Lung (tissue), 10 donors: ENCODE results near the gene PARG. TPM values are rescaled to one million over a fixed set of nuclear protein-coding genes. Genes with fewer than 3 reads are reported as not detected.
"Not testable (repeated sequence)": the region's sequence is repeated elsewhere in the genome, so short reads cannot be mapped to it uniquely, and the experiment has no call there.

Experiments used
- ATAC-seq: fragments of 200-7000 bp; cut with Tn5 transposase; one replicate; pipeline ENCODE4 v1.9.1; 2020; ENCODE audit warnings: moderate number of reproducible peaks; ENCODE audit not compliant: insufficient read depth, low FRiP score
- DNase-seq, 3 donors: peaks; one replicate each; pipeline ENCODE4 v3.0.0-alpha.2; 2013 to 2017
- H3K27ac ChIP-seq, 2 donors: one replicate each; pipeline ENCODE4 v1.5.1; 2013; ENCODE audit warnings: mild to moderate bottlenecking in 2 of 2, moderate library complexity in 2 of 2, control low read depth in 1 of 2, inconsistent platforms in 1 of 2, low read depth in 1 of 2, low read length in 1 of 2
- H3K27me3 ChIP-seq, 3 donors: one replicate each; pipeline ENCODE4 v1.5.1; 2013; ENCODE audit warnings: low read length in 2 of 3; ENCODE audit not compliant: control insufficient read depth in 3 of 3, insufficient read depth in 3 of 3
- H3K36me3 ChIP-seq, 4 donors: one replicate each; pipeline ENCODE4 v1.5.1; 2013; ENCODE audit warnings: low read length in 4 of 4, mild to moderate bottlenecking in 1 of 4, moderate library complexity in 1 of 4; ENCODE audit not compliant: control insufficient read depth in 4 of 4, insufficient read depth in 4 of 4
- H3K4me1 ChIP-seq, 5 donors: one replicate each; pipeline ENCODE4 v1.5.1; 2013; ENCODE audit warnings: low read length in 5 of 5, mild to moderate bottlenecking in 2 of 5, moderate library complexity in 1 of 5; ENCODE audit not compliant: control insufficient read depth in 5 of 5, insufficient read depth in 5 of 5
- H3K4me3 ChIP-seq: one replicate; pipeline ENCODE4 v1.5.1; 2013; ENCODE audit warnings: mild to moderate bottlenecking, control low read depth, moderate library complexity
- H3K9ac ChIP-seq, 2 donors: one replicate each; pipeline ENCODE4 v1.5.1; 2013; ENCODE audit warnings: low read length in 2 of 2, control low read depth in 1 of 2; ENCODE audit not compliant: insufficient read depth in 1 of 2
- H3K9me3 ChIP-seq, 4 donors: one replicate each; pipeline ENCODE4 v1.5.1; 2013; ENCODE audit warnings: low read length in 3 of 4, mild to moderate bottlenecking in 1 of 4, moderate library complexity in 1 of 4; ENCODE audit not compliant: control insufficient read depth in 4 of 4, insufficient read depth in 3 of 4
- WGBS, 2 donors: extraction: QIAGEN DNeasy Blood & Tissue Kit; methylation state at CpG; one replicate each; pipeline ENCODE4 v1.1.7; 2013; 5-methylcytosine and 5-hydroxymethylcytosine counted together
- polyA plus RNA-seq, 2 donors: library from polyadenylated mRNA; stranded (reverse); fragments of 200-250 nt; gene quantifications; one replicate each; pipeline ENCODE4 v1.2.1, GENCODE V29; 2013
- total RNA-seq, 2 donors: library from RNA; depleted of rRNA in 1 of 2; stranded (reverse); fragments of >200 nt in 1 of 2; gene quantifications; one replicate each; pipeline ENCODE4 v1.2.1, GENCODE V29; 2014 to 2021
- donor health status: Bipolar disorder and iron deficiency.
- donor health status: healthy.
- donor health status: DM: yes; HTN: yes; CAD: no.

Gene PARG
- total and polyA plus RNA-seq, 4 donors, result 4.9 to 55.7 (median 17.2) TPM

DNA sequence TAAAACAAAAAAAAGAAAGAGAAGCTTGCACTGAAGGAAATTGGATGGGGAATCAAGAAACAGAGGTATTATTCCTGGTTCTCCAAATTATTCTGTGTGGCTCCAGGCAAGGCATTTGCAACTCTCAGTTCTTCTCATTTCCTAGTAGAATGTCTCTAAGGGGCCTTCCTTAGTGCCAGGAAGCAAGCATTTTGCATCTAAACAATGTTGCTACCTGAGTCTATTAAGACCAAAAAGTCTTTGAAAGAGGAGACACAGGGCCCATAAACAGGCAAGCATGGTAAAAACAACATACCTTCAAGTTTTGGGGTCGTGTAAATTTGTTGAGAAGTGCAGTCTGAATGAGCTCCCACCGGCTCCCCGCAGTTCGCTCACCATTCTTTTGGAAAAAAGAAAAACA is 19.8 kb downstream of the PARG start:
- not testable (repeated sequence) for H3K9me3 ChIP-seq, DNase-seq, H3K36me3 ChIP-seq, H3K27me3 ChIP-seq, H3K27ac ChIP-seq, ATAC-seq, H3K9ac ChIP-seq, H3K4me1 ChIP-seq, H3K4me3 ChIP-seq
- WGBS, 2 donors, result 84 to 87% methylated on average over 4 of the region's 4 CpGs

- DNase-seq, H3K9ac ChIP-seq, H3K9me3 ChIP-seq, H3K4me1 ChIP-seq, H3K27me3 ChIP-seq, H3K27ac ChIP-seq, H3K36me3 ChIP-seq, ATAC-seq, H3K4me3 ChIP-seq: not testable (repeated sequence)
Observed at GRCh38 chr10:49917927-49918326, 23.9 kb downstream of the PARG start.

- H3K27me3 ChIP-seq, ATAC-seq, H3K9me3 ChIP-seq, H3K9ac ChIP-seq, DNase-seq, H3K27ac ChIP-seq, H3K36me3 ChIP-seq, H3K4me1 ChIP-seq, H3K4me3 ChIP-seq: not testable (repeated sequence)
Observed at GRCh38 chr10:49916451-49916850, 25.4 kb downstream of the PARG start.

DNA sequence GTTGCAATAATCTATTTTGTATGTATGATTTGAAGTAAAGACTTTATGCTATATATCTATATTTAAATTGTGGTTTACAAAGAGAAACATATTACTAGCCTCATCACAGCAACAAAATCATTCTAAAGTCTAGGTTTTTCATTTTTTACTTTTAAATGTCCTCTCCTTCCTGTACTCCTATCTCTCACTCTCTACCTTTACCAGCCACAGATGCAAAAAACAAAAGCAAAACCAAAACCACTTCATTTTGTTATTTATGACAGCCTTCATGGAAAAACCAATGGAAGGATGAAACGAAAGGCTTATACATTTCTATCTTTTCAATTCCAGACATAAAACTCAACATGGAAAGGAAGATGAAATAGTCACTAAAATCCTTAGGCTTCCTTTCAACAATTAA is 31.5 kb downstream of the PARG start:
- not testable (repeated sequence) for H3K4me1 ChIP-seq, H3K27ac ChIP-seq, H3K36me3 ChIP-seq, ATAC-seq, H3K9ac ChIP-seq, H3K9me3 ChIP-seq, DNase-seq, H3K4me3 ChIP-seq, H3K27me3 ChIP-seq
- no CpG with 5 or more reads among the region's 1 CpG for WGBS, 2 donors

DNA sequence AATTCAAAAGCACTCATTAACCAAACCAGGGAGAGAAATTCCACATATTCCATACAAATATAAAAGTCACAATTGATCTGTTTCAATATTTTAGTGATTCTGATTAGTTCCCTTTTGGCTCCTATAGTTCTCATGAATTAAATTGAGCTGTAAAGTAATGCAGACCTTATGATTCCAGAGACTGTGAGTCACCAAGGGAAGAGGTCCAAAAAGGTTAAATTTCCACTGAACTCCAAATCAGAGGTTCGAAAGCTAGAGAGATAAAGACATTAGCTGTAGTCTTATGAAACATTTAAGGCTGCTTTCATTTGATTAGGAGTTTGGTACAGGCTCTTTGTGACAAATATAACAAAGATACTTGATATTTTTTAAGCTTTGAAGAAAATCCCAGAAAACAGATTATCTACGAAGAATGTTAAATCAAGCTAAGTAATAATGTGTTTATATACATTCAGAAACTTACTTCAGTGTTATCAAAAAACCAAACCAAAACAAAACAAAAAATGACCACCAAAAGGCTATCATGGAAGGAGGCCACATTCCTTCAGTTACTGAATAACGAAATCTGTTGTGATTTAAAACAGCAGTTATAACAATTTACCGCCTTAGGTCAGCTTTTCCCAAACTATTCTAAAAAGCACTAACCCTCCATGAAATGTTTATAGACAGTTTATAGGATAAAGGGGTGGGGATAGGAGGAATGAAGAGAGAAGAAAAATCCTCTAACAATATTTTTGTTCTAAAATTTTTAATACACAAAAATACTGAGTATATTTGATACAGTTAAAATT is 33.3 kb downstream of the PARG start:
- DNase-seq, result peak in 1 of 3 donors; percentile 2
- WGBS, 2 donors, result 85 to 93% methylated on average over 4 of the region's 4 CpGs
- not testable (repeated sequence) for H3K36me3 ChIP-seq, H3K27ac ChIP-seq, H3K9me3 ChIP-seq, H3K9ac ChIP-seq, H3K4me1 ChIP-seq, ATAC-seq, H3K27me3 ChIP-seq, H3K4me3 ChIP-seq

DNA sequence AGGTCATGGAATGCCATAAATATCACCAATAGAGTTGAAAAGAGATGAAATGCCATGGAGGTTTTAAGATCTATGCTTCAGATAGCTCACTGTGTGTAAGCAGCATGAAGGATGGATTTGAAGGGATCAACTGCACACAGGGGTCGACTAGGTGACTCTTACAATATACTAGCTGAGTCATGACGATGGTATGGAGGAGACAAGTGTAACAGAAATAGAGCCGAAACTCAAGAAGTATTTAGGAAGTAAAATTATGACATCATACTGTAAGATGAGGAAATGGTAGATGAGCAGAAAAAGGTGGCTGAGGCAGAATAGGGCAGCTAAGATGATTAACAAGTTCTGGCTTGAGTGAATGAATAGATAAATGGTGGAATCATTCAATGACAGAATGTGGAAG is 38.0 kb downstream of the PARG start:
- H3K36me3 ChIP-seq, H3K9ac ChIP-seq, DNase-seq, ATAC-seq, H3K4me1 ChIP-seq, H3K27me3 ChIP-seq, H3K4me3 ChIP-seq, H3K9me3 ChIP-seq, H3K27ac ChIP-seq: not testable (repeated sequence)
- 66 to 89% methylated on average over 3 of the region's 3 CpGs for WGBS, 2 donors

GRCh38 chr10:49900406-49900805 is 41.4 kb downstream of the PARG start:
- WGBS, 2 donors, result 73 to 87% methylated on average over 2 of the region's 3 CpGs
- not testable (repeated sequence) for H3K4me3 ChIP-seq, ATAC-seq, H3K4me1 ChIP-seq, H3K27ac ChIP-seq, H3K36me3 ChIP-seq, DNase-seq, H3K27me3 ChIP-seq, H3K9me3 ChIP-seq, H3K9ac ChIP-seq

DNA sequence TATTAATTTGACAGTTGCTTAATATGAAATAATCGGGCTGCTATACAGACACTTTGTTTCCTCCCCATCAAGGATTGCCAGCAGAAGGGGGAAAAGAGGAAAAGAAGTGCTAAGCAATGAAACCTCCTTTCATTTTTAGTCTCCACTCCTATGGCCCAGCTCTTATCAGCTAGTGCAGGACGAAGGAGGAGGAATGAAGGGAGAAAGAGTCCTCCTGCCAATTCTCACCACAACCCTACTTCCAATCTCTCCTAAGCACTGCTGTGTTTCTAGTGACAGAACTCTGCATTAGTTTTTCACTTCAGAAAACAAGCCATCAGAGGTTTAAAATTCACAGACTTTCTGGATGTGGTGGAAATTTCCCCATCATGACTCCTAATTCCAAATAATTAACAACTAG is 41.8 kb downstream of the PARG start:
- not testable (repeated sequence) for H3K27me3 ChIP-seq, H3K4me1 ChIP-seq, H3K36me3 ChIP-seq, H3K27ac ChIP-seq, H3K9ac ChIP-seq, H3K9me3 ChIP-seq, H3K4me3 ChIP-seq, DNase-seq, ATAC-seq
- WGBS, 2 donors, result 50% methylated on average over 1 of the region's 2 CpGs; no CpG with 5 or more reads in 1 of the 2 donors
